AG04450 (cell line): ENCODE measurements around the gene ASIC1. TPM values are rescaled to one million over a fixed set of nuclear protein-coding genes. Genes with fewer than 3 reads are reported as not detected.

Source experiments
- CTCF ChIA-PET: fragments of 300-600, 350-600 bp; formaldehyde crosslinking; extraction: SDS; loops from one replicate; lab custom pipeline; 2022; ENCODE audit warnings: antibody characterized with exemption, inconsistent platforms; lab: Charles Lee
- POLR2A ChIA-PET: fragments of 350-600 bp; formaldehyde crosslinking; extraction: SDS; loops from one replicate; lab custom pipeline; 2021; ENCODE audit warnings: antibody characterized with exemption, inconsistent platforms; lab: Yijun Ruan, JAX
- DNase-seq: peaks from one replicate; pipeline ENCODE4 v3.0.0-alpha.2; 2011; ENCODE audit warnings: low read depth, low spot score
- H3K27ac ChIP-seq: one replicate; pipeline ENCODE4 v1.5.1; 2012; ENCODE audit warnings: low read depth, low read length, control low read depth
- H3K27me3 ChIP-seq: one replicate; pipeline ENCODE4 v1.6.0; 2012; ENCODE audit warnings: low read length; ENCODE audit not compliant: control insufficient read depth, insufficient read depth
- H3K4me3 ChIP-seq: 2 replicates; pipeline ENCODE4 v1.5.1; 2011; ENCODE audit warnings: mild to moderate bottlenecking, low read depth, low read length, control low read depth
- H3K9me3 ChIP-seq: 2 replicates; pipeline ENCODE4 v1.5.1; 2012; ENCODE audit warnings: low read length; ENCODE audit not compliant: control insufficient read depth, insufficient read depth
- CTCF ChIP-seq: IDR thresholded peaks from 2 replicates; pipeline ENCODE4 v1.5.1; 2011; ENCODE audit warnings: low read depth, low read length, control low read depth, inconsistent platforms
- polyA plus RNA-seq: library from polyadenylated mRNA; depleted of rRNA; stranded (reverse); fragments of >200 nt; gene quantifications from 2 replicates; pipeline ENCODE4 v1.2.3, GENCODE V29; 2011

ASIC1 gene
- polyA plus RNA-seq, 1 experiment = 9.9 TPM

DNA sequence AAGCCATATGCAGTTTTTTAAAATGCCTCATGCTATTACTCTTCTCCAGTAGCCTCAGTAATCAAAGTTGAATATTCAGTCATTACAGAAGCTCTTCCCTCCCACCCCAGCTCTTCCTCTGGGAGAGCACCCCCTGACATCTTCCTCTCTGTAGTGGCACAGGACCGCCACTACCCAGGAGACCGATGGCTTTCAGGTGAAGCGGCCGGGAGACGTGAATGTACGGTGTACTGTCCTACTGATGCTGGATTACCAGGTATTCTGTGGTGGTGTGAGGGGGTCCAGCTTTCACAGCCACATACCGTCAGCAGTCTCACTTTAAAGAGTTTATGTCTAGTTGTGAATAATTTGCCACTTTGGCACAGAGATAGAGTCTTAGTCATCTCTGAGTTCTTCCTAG lies 32.3 kb downstream of the ASIC1 start:
- H3K27ac ChIP-seq = no peak overlapping the region
- H3K4me3 ChIP-seq = no peak overlapping the region
- ChIA-PET POLR2A (no interaction called here), CTCF (interaction anchor here (0.6 to 2.6 kb wide), 7 partner anchors 13 to 225 kb away, joined by 3 to 28 read pairs (median 5); partner anchors contain the start of genes COX14 and GPD1)
- DNase-seq = no peak
- no peaks in the 10 kb centered on the region for H3K9me3 ChIP-seq
- H3K27me3 ChIP-seq = no peaks in the 10 kb centered on the region
- no peak for TF ChIP-seq CTCF

DNA sequence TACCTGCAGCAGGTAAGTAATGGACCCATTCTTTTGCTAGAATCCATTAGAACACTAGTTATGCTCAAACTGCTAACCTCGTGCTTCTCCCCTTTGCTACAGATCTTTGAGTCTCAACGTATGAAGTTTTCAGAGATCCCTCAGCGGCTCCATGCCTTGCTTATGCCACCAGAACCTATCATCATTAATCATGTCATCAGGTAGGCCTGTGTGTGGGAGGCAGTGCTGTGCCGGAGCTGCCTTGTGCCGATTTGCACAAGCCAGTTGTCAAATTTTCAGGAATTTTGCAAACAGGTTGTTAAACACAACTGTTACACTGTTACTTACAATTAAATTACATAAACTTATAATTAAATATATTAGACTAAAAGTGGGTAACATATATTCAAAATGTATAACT lies 33.0 kb downstream of the ASIC1 start:
- no peak for DNase-seq
- ChIA-PET CTCF (interaction anchor here (0.6 to 2.6 kb wide), 6 partner anchors 11 to 123 kb away, joined by 3 to 28 read pairs (median 3); partner anchors contain the start of gene COX14), POLR2A (no interaction called here)
- Histone ChIP-seq H3K9me3 (no peaks in the 10 kb centered on the region), H3K27ac (no peak overlapping the region), H3K4me3 (no peak overlapping the region), H3K27me3 (no peaks in the 10 kb centered on the region)
- TF ChIP-seq CTCF = no peak

GRCh38 chr12:50097952-50098351 lies 40.6 kb downstream of the ASIC1 start:
- no peak for DNase-seq
- Histone ChIP-seq H3K27me3 (no peaks in the 10 kb centered on the region), H3K9me3 (no peaks in the 10 kb centered on the region), H3K27ac (no peak overlapping the region), H3K4me3 (no peak overlapping the region)
- CTCF ChIA-PET = interaction anchor here (3.8 kb wide), 1 partner anchor 14 kb away, joined by 20 read pairs; the partner anchor contains the start of gene COX14
- no peak for TF ChIP-seq CTCF
- POLR2A ChIA-PET = interaction anchor here (1.8 kb wide), 1 partner anchor 13 kb away, joined by 9 read pairs; the partner anchor contains the start of gene SMARCD1

DNA sequence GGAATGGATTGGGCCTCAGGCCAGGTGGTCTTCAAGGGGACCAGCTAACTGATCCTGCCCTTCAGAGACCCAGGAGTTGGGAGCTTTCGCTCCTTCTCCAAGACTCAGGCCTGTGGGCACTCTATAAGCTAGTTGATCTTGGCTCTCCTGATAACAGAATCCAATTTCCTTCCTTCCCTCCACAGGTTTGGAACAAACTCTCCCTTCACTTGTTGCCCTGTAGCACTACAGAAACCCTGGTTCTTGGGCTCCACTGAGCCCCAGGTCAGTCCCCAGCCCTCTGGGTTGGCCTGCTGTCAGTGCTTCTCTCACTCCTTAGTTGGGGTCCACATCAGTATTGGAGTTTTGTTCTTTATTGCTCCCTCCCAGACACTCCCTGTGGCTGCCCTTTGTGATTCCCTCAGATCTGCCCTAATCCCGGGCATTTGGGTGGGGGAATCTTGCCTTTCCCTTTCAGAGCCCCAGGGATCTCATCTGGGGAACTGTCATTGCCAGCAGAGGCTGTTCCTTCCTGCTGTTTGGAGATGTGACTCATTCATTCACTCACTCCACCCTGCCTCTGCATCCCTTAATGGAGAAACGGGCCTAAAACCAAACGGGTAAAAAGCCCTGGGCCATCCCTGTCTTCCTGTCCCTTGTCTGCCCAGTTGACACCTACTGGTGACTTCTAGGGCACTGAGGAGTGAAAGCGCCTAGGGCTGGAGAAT lies 42.1 kb downstream of the ASIC1 start:
- CTCF ChIA-PET = interaction anchor here (4.3 kb wide), 1 partner anchor 12 kb away, joined by 46 read pairs; the partner anchor contains the start of gene COX14
- no peak for DNase-seq
- POLR2A ChIA-PET = interaction anchor here (0.6 to 1.6 kb wide), 2 partner anchors 12 to 603 kb away, joined by 4 to 5 read pairs; partner anchors contain the start of gene COX14
- Histone ChIP-seq H3K27ac (no peak overlapping the region), H3K4me3 (no peak overlapping the region), H3K9me3 (no peaks in the 10 kb centered on the region), H3K27me3 (no peaks in the 10 kb centered on the region)
- no peak for TF ChIP-seq CTCF

DNA sequence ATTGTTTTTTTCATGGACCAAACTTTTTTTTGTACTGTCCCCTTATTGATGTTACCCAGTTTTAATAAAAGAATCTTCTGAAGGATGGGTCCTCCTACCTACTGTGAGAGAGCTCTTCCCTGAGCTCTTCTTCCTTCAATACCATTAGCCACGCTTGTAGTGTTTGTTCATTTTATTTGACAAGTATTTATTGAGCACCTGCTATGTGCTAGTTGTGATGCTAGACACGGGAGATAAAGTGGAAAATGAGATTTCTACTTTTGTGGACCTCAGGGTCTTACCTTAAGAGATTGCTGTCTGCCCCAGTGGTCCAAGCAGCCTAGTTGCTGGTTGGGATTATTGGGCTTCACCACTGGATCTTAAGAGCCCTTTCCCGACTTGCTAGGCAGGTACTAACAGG lies 43.2 kb downstream of the ASIC1 start:
- no peak for DNase-seq
- Histone ChIP-seq H3K9me3 (no peaks in the 10 kb centered on the region), H3K27me3 (peaks cover 4% of the 10 kb centered on the region), H3K27ac (no peak overlapping the region), H3K4me3 (no peak overlapping the region)
- CTCF ChIA-PET = interaction anchor here (0.6 to 4.3 kb wide), 5 partner anchors 9 to 333 kb away, joined by 3 to 46 read pairs (median 4); partner anchors contain the start of gene COX14
- no peak for TF ChIP-seq CTCF
- POLR2A ChIA-PET = no interaction called here
